GM21717 (cell line): ENCODE data around the gene ADCYAP1R1.

ENCODE experiments used
- ATAC-seq: cut with Tn5 transposase; IDR thresholded peaks from one replicate; pipeline ENCODE4 v1.9.1; 2021; ENCODE audit warnings: mild to moderate bottlenecking, moderate library complexity; ENCODE audit not compliant: unreplicated experiment

The ADCYAP1R1 gene

GRCh38 chr7:31066516-31067130, 14.5 kb downstream of the ADCYAP1R1 start:
- ATAC-seq = no peak

DNA sequence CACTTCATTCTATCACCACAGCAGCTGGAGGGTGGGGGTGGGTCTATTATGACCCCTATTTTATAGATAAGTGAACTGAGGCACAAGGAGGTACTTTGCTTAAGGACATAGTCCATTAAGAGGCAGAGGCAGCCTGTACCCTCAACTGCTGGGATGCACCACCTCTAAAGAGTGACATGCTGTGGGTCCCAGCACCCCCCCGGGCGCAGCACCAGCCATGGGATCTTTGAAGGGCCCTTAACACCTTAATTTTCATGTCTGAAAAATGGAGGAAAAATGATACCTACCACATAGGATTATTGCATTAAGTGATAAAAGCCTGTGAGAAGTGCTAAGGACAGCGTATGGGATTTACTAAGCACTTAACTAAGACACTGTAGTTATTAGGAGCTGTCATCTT, 15.4 kb downstream of the ADCYAP1R1 start:
- no peak for ATAC-seq

GRCh38 chr7:31068006-31068675, 16.0 kb downstream of the ADCYAP1R1 start:
- ATAC-seq = no peak

DNA sequence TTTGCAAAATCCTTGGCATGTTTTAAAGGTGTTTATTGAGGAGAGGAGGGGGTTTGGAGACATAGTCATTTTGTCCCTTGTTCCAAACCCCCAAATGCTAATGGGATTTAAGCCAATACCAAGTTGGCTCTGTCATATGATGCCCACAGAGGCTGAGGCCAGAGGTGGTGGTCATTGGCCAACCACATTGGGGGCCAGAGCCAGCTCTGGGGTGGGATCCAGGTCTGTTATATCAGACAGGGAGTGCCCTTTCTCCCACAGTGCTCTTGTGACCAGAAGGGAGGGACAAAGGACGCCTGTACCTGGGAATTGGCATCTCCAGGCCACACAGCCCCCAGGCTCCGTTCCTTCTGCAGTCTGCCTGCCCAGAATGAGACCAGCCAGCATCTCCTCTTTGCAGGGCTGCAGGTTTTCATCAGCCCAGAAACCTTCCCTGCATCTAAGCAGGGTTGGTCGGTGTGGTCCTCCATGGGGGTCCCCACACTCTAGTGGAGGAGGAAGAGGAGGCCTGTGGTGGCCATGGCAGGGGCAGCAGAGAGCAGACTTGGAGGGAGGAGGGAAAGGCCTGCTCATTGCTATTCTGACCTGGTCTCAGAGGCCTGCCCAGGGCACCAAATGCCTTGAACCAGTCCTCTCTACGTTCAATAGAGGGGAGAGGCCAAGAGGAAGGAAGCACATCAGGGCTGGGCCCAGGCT, 17.9 kb downstream of the ADCYAP1R1 start:
- ATAC-seq = no peak

- ATAC-seq = no peak
Observed at GRCh38 chr7:31070991-31071644, 19.0 kb downstream of the ADCYAP1R1 start.

GRCh38 chr7:31071645-31072029, 19.5 kb downstream of the ADCYAP1R1 start:
- no peak for ATAC-seq

- no peak for ATAC-seq
Observed at GRCh38 chr7:31073326-31074119, 21.4 kb downstream of the ADCYAP1R1 start.

DNA sequence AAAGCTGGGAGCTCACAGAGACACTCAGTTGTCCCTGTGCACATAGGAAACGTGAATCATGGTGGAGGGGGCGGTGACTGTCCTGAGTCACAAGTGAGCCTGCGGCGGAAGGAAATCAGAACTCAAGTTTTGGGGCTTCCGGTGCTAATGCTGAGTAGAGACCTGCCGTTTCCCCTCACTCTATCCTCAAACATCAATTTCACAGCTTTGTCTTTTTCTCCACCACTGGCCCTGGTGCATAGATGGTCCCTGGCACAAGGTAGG, 21.9 kb downstream of the ADCYAP1R1 start:
- ATAC-seq = no peak

DNA sequence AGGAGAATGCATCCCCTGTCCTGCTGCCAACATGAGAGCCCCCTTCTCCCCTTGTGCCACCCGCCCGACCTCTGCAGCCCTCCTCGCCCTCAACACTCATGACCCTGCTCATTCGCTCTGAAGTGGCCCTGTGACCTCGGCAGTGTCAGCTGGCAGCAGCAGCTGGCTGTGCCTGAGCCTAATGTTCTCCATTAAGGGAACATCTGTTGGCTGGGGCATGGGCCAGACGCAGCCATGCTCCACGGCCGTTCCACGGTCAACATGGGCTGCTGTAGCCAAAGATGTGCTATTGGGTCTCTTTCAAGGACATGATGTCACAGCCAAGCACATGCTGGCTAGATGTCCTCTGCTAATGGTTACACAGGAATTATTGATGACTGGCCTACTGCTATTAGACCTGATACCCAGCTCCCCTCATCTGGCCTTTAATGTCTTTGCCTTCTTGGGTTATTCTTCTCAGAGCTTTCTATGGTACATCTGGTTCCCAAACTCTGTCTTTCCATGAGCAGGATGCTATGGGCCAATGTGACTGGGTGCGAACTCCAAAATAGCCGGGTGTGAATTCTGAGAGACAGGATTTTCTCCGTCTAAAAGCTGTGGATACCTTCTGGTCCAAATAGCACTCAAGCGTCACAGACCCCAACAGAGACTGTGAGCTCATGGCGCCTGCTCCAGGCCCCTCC, 22.4 kb downstream of the ADCYAP1R1 start:
- ATAC-seq = no peak

GRCh38 chr7:31075086-31075405, 22.9 kb downstream of the ADCYAP1R1 start:
- no peak for ATAC-seq

GRCh38 chr7:31076051-31076450, 23.9 kb downstream of the ADCYAP1R1 start:
- no peak for ATAC-seq

DNA sequence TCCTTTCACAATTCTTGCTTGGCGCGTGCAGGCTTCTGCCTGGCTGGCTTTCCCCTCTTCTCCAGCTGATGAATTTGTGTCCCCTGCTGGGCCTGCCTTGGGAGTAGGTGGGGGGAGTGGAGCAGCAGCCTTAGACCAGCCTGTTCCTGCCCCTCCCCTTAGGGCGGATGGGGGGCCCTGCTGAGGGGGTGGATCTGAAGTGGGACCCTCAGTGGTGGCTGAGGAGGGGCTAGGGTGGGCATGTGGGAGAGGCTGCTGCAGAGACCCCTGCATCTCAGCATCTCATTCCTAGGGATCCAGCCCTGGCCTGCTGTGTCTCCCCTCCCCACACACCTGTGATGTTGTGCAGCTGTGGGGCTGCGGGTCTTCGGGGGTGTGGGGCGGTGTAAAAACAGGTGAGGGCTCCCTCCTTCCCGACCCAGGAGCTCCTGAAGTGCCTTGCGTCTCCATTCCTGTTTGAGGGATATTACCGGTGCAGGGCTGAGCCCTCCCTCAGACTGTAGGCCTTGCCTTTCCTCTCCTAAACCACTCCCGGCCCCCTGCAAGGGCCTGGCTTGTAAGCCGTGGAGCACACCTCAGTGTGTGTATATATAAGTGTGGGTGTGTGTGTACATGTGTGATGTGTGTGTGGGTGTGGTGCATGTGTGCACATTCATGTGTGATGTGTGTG, 24.7 kb downstream of the ADCYAP1R1 start:
- no peak for ATAC-seq

DNA sequence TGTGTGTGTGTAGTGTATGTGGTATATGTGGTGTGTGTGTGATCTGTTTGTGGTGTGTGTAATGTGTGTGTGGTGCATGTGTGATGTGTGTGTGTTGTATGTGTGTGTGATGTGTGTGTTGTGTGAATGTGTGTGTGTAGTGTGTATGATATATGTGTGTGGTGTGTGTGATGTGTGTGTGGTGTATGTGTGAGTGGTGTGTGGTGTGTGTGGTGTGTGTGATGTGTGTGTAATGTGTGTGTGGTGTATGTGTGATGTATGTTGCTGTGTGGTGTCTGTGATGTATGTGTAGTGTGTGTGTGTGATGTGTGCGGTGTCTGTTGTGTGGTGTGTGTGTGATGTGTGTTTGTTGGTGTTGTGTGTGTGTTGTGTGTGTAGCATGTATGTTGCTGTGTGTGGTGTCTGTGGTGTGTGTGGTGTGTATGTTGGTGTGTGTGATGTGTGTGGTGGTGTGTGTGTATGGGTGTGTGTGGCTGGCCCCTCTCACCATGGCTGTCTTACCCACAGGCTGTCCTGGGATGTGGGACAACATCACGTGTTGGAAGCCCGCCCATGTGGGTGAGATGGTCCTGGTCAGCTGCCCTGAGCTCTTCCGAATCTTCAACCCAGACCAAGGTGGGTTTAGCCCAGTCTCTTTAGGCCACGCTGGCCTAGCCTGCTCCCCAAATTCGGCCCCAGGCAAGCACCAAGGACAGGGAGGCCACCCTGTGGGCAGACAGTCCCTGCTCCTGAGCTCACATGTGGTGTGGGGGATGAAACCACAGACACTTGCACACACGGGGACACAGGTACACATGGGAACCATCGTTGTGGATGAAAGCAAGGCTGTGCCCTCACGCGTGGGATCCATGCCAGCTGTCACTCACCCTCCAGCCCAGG, 25.6 kb downstream of the ADCYAP1R1 start:
- ATAC-seq = no peak

- ATAC-seq = no peak
Observed at GRCh38 chr7:31078363-31078990, 26.4 kb downstream of the ADCYAP1R1 start.

- no peak for ATAC-seq
Observed at GRCh38 chr7:31079126-31079823, 27.2 kb downstream of the ADCYAP1R1 start.

DNA sequence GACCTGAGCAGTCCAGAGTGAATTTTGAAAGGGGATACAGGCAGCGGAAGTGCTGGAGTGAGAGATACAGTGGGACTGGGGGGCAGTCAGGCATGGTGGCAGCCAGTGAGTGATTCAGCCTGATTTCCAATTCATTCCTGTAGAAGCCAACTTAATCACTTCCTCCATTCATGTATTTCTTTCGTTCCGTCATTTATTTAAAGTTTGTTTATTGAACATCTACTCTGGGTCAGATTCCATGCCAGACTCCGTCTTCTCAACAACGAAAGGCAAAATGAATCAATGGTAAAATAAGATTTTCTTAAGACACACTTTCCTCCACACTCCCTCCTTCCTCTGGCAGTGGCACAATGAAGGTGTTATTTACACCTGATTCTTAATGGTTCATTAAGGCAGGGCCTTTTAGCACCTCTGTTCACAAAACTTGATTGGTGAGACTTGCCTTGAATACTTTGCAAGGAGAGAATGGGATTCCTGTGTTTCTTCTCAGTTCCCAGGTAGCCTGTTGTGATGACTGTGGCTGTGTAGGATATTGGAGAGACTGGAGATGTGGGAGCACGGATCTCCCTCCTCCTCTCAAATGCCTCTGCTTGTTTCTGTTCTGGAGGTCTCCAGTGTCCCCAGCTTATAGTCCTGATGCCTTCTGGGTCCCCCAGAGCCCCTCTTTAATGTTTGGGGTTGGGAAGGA, 27.9 kb downstream of the ADCYAP1R1 start:
- ATAC-seq = no peak

DNA sequence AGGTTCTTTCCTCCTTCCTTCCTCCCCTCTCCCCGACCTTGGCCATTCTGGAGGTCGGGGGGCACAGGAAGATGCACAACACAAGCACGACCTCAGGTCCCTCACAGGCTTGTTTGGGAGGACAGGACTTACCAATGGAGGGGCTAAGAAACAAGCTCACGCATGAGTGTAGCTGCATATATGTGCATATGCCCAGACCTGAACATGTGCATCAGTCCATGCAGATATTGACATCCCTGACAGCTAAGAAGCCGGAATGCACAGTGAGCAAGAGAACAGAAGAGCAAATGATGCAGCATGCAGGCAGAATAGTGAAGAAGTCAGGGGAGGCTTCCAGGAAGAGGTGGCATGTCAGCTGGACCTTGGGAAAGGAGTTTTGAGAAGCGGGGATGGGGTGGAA, 28.7 kb downstream of the ADCYAP1R1 start:
- no peak for ATAC-seq

- ATAC-seq = no peak
Observed at GRCh38 chr7:31082017-31082416, 29.9 kb downstream of the ADCYAP1R1 start.
